Activated CD4-positive, alpha-beta T cell treated with anti-CD3 and anti-CD28 coated beads, Interleukin-2, amount 50 U/mL, for 48 hours (primary cell): ENCODE results near the gene TNIP2.
"Not testable (repeated sequence)": the region's sequence is repeated elsewhere in the genome, so short reads cannot be mapped to it uniquely, and the experiment has no call there.

Source experiments
- DNase-seq, 2 experiments: peaks; one replicate each; pipeline ENCODE4 v3.0.0-alpha.2; 2020

The TNIP2 gene

DNA sequence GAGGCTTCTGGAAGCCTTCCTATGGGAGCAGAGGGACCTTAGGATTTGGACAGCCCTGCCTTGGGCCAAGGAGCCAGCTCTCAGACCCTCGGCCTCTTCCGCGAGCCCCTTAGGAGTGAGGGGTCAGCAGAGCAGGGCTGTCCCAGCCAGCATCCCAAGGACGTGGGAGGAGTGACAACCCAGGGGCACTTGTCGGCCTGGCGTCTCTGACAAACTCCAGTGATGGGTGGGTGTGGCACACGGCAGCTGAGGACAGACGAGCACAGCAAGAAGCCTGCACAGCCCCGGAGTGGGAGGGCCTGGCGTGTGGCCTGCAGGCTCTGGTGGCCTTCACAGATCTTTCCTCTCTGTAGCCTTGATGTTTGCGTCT is 11.6 kb upstream of the TNIP2 start:
- no peak for DNase-seq

DNA sequence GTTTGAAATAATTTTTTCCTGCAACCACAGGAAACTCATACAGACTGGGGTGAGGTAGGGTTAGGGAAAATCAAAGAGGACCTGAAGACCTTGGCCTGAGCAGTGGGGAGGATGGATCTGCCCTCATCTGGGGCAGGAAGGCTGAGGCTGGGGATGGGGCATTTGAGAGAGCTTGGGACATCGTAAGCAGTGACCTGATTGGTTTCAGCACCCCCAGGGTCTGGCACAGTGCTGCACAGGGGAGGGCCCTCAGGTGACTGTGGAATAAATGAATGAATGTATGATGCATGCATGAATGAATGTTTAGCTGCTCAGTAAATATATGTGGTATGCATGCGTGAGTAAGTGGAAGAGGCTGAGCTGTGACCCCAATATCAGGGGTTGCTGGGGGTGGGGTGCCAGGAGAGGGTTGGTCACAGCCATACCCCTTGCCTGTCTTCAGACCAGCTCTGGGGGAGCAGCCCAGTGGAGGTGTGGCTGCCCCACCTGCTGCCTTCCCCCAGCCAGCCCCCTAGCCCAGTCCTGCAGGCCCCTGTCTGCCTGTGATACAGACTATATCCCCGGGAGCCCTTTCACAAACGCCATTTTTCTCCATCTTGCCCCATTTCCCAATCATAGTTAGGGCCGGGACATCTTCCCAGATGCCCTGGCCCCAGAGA is 11.0 kb upstream of the TNIP2 start:
- DNase-seq = no peak

DNA sequence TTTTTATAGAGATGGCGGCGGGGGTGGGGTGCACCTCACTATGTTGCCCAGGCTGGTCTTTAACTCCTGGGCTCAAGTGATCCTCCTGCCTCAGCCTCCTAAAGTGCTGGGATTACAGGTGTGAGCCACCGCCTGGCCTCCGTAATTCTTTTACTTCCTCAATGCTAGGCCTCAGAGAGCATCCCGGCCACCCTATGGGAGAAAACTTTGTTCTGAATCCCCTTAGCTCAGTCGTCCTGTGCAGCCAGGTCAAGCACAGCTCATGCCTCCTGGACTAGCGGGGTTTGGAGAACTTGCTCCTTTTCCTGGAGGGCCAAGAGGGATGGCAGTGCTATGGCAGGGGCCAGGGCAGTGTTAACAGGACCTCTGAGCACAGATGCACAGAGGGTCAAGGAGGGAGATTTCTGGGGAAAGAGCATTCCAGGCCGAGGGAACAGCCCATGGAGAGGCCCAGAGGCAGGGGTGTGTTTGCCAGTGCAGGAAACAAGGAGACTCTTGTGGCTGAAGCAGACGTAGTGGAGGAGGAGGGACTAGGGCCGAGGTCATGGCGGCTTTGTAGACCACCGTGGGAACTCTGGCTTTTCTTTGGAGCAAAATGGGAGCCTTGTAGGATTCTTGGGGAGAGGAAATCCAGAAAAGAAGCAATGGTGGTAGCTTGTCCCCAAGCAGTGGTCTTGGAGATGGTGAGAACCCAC is 9.8 kb upstream of the TNIP2 start:
- DNase-seq = no peak

DNA sequence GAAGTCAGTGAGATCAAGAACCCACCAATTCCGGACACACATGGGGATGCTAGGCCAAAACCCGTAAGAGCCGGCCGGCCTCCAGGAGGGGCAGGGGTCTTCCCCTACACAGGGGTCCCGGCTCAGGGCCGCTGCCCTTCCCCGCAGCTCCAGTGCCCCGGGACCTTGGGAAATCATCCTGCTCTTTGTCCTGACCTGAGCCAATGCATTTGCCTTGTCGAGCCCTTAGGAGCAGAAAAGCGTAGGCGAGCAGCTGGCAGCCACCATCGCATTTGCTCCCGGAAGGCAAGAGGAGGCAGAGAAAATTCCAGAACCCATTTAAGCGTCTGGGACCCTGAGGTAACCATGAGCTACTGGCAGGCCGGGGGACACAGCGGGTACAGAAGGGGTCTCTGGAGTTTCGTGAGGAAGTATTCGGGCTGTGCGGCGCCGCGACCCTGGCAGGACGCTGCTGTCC is 7.4 kb upstream of the TNIP2 start:
- DNase-seq = no peak

DNA sequence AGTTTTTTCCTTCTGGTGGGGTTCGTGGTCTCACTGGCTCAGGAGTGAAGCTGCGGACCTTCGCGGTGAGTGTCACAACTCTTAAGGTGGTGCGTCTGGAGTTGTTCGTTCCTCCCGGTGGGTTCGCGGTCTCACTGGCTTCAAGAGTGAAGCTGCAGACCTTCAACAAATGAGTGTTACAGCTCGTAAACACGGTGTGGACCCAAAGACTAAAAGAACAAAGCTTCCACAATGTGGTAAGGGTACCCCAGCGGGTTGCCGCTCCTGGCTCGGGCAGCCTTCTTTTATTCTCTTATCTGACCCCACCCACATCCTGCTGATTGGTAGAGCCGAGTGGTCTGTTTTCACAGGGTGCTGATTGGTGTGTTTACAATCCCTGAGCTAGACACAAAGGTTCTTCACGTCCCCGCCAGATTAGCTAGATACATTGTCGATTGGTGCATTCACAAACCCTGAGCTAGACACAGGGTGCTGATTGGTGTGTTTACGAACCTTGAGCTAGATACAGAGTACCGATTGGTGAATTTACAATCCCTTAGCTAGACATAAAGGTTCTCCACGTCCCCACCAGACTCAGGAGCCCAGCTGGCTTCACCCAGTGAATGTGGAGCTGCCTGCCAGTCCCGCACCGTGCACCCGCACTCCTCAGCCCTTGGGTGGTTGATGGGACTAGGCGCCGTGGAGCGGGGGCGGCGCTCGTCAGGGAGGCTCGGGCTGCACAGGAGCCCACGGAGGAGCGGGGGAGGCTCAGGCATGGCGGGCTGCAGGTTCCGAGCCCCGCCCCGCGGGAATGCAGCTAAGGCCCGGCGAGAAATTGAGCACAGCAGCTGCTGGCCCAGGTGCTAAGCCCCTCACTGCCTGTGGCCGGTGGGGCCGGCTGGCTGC is 6.6 kb upstream of the TNIP2 start:
- not testable (repeated sequence) for DNase-seq

DNA sequence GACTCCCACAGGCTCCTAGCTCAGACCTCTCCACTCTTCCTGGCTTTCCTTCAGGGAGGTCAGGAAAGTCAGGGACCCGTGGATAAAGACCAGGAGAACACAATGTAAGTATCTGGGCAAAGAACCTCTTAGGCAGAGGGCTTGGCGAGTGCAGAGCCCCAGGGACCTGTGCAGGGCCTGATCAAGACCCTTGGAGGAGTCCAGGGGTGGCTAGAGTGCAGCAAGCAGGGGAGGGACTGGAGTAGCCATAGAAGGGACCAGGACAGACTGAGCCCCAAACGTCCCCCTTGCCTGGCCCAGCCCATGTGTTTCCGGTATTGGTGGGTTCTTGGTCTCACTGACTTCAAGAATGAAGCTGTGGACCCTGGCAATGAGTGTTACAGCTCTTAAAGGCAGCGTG is 5.9 kb upstream of the TNIP2 start:
- no peak for DNase-seq

DNA sequence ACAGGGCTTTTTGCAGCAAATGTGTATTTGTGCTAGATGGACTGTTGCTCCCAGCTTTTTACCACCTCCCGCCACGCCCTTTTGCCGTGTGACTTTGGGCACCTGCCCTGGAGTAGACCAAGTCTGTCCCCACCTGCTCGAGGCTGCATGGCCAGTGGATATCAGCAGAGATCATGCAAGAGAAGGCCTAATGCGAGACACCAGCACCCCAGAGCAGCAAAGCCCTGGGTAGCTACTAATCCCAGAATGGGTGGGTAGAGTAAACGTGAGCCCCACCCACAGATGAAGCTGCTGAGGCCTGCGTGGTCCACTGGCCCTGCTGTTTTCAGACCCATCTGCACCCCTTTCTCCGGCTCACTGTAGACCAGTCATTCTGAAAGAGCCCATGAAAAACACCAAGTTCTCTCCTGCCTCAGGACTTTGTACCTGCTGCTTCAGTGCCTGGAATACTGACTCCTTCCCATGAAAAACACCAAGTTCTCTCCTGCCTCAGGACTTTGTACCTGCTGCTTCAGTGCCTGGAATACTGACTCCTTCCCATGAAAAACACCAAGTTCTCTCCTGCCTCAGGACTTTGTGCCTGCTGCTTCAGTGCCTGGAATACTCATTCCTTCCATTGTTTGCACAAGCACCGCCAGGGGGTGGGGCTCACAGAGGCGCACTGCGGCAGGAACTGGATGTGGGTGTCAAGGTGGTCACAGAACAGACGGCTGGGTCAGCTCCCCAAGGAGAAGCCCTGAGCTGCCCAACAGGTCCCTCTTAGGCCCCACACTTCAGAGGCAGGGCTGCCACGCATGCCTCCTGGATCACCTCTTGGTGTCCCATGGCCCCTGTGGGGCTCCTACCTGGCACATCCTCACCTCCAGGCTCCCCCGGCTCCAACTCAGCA is 5.1 kb upstream of the TNIP2 start:
- peak; percentile 35 to 41 for DNase-seq

DNA sequence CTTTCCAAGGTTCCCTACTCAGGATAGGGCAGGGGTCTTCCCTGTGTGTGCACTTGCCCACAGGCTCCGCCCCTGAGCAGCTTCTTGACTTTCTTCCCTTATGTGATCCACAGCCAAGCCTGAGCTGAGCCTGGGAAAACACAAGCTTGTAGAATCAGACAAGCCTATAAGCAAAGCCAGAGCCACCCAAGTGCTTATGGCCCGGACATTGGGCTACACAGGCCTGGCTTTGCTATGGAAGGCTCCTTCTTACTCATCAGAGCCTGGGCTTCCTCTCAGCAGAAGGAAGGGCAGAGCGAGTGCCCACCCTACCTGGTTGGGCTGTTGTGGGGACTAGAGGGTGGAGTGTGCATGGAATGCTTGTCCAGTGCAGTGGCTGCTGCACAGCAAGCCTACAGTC is 1.3 kb upstream of the TNIP2 start:
- no peak for DNase-seq

DNA sequence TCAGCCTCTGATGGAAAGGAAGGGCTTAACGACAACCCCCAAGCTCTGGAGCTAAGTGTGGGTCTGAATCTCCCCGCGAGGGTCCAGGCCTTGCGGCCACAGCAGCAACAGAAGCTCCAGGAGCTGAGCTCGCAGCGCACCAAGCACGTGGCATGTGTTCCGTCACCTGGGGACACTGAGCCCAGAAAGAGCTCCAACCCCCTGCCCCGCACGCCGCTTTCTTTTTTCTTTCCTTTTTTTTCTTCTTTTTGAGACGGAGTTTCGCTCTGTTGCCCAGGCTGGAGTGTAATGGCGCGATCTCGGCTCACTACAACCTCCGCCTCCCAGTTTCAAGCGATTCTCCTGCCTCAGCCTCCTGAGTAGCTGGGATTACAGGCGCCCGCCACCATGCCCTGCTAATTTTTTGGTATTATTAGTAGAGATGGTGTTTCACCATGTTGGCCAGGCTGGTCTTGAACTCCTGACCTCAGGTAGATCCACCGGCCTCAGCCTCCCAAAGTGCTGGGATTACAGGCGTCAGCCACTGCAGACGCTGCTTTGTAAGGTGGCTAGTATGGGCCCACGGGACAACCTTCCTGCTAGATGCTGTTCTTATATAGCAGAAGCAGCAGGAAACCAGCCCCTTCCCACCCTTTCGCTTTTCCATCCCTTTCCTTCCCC is 685 bp upstream of the TNIP2 start:
- no peak for DNase-seq

DNA sequence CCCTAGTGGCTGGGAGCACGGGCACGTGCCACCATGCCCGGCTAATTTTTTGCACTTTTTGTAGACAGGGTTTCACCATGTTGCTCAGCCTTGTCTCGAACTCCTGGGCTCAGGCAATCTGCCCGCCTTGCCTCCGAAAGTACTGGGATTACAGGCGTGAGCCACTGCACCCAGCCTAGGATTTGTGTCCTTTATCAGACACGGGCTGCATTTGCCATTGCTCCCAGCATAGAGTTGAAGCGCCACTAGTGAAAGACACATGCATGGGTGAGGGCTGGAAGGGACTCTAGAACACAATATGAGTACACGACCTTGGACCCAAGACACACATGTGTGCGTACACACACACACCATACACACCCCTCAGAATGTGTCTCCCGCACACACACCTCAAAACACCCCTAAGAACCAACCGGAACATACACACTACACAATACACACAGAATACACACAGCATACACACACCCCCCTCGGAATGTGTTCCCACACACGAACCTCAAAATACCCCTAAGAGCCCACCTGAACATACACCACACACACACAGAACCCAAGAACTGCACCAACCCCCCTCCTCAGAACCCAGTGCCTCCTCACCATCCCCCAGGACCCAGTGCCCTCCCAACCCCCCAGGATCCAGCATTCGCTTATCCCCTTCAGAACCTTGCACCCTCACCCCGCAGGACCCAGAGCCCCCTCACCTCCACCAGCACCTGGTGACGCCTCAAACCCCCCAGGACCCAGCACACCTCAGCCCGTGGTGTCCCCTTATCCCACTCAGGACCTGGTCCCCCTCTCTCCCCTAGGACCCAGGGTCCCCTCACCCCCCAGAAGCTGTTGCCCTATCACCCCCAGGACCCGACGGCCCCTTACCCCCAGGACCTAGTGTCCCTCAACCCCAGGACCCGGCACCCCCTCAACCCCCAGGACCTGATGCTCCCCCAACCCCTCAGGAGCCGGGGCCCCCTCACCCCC is 1.0 kb downstream of the TNIP2 start:
- DNase-seq = no peak

DNA sequence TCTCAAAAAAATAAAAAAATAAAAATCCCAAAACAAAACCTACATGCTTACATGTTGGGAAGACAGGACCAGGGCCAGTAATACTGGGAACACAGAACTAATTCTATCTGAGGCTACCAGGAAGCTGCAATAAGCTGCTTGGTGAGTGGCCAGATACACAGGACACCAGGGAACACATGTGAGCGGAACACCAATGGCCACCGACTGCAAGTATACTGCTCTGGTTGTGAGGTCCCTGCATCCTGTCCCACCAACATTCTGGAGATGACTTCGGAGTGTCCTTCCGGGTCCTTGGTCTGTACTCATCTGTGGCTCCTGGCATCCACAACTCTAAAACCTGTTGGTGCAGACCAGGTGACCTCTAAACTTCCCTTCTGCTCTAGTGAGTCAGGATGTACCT is 2.7 kb downstream of the TNIP2 start:
- DNase-seq = no peak

DNA sequence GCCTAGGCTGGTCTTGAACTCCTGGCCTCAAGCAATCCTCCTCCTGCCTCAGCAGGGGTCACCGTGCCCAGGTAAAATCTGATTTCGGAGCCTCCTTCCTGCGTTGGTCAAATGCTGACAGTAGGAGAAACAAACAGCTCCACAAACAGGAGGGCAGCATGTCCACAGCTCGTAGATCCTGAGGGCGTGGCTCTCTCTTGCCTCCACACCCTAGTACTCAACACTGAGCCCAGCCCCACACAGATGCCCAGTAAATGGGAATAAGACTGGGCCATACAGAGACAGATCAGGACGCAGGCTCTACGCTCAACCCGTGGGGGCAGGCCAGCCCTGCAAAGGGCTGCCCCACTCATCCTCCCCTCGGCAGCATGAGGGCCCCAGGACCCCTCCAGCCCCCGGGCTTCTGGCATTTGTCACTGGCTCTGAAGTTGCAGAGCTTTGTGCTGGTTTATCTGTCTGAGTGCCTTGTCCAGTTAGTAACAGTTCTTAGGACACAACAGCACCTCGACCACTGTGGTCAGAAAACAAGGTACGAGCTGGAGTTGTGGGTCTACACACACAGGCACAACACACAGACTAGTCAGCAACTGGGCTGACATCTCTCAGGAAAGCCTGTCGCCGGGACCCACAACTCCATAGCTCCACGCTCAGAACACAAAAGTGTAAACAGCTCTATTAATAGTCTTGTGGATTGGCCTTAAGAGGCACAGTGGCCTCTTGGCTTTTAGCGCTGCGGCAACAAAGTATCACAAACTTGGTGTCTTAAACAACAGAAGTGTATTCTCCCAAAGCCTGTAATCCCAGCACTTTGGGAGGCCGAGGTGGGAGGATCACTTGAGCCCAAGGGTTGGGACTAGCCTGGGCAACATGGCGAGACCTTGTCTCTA is 5.2 kb downstream of the TNIP2 start:
- DNase-seq = no peak

DNA sequence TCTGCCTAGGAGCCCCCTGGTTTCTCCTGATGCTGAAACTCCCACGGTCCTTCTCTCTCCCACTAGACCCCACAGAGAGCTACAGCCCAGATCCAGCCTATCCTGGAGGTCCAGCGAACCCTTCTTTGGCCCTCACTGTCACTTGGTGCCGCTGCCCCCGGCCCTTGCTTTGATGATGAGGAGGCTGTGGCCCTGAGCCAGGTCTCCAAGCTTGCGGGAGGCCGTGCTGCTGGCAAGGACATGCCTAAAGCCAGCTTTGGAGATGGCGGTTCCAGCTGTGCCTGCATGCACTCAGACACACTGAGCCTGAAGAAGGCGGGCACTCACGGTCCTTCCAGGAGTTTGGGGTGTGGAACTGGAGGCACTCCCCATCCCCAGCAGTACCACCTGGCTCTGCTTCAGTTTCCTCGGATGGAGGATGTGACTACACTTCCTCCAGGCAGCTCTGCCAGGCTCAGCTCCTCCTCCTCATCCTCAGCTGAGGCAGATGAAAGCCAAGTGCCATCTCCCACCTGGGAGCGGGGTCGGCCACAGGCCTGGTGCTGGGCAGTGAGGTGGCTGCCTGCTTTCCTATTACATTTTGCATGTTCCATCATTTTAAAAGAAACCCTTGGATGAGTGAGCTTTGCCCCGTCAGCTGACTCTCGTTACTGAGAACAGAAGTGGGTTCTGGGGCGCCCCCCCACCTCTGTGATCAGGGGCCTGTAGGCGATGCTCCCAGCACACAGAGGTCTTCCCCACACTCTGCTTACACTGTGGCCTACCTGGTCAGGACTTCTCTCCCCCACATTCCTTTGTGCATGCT is 9.0 kb downstream of the TNIP2 start:
- DNase-seq = peak; percentile 18 to 30

DNA sequence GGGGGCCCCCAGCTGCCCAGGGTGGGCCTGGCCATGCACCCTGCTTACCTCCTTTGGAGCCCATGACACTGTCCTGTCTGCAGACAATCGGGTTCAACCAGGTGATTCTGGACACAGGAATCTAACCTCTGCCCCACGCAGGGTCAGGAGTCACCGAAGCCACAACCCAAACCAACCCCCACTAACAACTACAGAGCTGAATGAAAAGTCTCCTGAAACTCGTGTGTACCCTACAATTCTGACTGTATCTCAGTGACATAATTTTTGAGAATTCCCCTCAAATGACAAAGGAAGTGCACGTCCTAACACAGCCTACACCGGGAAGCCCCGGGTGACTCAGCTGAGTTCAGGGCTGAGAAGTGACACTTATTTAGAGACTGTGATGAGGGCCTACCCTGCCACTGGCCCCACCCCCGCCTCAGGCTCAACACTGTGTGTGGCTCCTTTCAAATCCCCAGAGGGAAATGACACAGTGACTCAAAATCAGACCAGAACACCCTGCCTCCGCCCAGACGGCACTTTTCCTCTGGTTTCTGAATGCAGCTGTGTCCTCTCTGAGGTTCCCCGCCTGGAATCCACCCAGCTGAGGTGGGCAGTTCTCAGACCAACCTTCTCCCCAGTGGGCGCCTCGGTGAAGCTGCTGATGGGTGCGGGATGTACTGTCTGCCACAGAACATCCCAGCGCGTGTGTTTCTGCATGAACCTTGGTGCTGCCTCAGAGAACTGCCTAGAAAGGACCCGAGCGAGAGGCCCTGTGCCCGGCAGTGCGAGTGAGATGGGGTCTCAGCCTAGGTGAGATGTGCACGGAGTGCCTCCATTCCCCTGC is 9.9 kb downstream of the TNIP2 start:
- peak; percentile 96 to 98 for DNase-seq

DNA sequence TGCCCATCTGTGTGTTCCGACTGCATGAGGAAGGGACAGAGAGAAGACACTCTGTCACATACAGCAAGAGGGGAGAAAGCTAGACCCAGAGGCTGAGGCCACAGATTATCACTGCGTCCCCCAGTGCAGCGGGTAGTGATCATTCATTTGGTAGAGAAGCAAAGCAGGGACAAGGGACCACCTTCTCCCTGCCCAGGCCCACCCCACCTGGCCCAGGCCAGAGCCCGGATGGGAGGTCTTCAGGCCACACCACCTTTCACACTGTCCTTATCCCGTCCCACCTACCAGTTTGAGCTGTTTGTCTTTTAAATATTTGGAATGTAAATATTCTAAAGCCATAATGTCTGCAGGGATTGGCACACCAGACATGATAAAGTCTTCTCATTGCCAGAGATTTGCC is 10.6 kb downstream of the TNIP2 start:
- no peak for DNase-seq

DNA sequence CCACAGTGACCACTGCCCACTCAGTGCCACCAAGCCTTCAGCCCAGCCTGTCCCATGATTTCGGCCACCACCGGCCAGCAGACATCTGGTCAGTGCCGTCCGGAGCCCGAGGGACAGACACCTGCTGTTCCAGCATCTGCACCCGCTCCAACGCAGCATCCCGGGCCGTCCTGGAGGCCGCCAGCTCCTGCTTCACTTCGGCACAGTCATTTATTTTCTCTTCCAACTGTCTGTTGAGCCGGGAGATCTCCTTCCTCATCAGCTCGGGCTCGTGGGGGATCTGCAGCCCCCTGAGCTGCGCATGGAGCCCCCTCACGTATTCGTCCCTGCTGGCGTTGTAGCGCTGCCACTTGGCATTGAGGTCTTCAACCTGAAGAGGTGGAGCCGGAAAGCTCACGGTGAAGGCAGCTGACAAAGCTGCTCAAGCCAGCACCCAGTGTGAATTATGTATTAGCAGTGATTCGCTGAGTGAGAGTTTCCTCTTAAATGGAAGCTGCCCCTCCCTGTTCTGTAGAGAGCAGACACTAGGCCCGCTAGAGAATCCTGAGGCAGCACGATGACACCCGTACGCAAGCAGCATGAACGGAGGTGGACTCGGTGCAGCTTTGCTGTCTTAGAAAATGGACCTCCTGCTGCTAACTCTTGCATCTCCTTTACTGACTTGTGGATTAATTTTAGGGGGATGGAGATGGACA is 11.4 kb downstream of the TNIP2 start:
- DNase-seq = no peak
